GM18907 (cell line): Measurements from ENCODE around the gene OR7D4.
"Not testable (repeated sequence)": the region's sequence is repeated elsewhere in the genome, so short reads cannot be mapped to it uniquely, and the experiment has no call there.

ENCODE experiments used
- ATAC-seq: cut with Tn5 transposase; IDR thresholded peaks from one replicate; pipeline ENCODE4 v1.9.1; 2021; ENCODE audit warnings: mild to moderate bottlenecking, moderate library complexity; ENCODE audit not compliant: unreplicated experiment

Gene OR7D4

DNA sequence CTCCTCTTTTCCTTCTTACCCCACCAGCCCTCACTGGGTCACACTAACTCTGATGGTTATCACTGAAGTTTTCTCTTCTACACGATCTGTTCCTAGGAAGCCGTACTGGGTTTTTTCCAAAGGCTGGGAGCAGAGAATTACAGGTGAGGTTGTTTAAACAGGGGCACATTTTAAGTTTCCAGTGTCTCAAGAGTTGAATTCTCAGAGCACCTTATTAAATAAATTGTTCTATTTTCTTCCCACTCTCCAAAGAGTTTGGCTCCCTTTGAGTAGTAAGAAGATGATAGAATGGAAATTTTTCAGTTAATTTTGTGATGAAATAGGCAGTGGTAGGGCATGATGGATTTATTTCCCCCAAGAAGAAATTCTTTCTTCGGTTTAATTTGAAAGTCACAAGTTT lies at the start of gene OR7D4:
TSS of gene OR7D4 (minus strand) at position 101 of the 400 bp plus-strand sequence. CDS start 4,752 bp downstream, outside the sequence.
- no peak for ATAC-seq

DNA sequence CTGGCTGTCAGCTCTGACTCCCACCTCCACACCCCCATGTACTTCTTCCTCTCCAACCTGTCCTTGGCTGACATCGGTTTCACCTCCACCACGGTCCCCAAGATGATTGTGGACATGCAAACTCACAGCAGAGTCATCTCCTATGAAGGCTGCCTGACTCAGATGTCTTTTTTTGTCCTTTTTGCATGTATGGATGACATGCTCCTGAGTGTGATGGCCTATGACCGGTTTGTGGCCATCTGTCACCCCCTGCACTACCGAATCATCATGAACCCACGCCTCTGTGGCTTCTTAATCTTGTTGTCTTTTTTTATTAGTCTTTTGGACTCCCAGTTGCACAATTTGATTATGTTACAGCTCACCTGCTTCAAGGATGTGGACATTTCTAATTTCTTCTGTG lies 31.8 kb upstream of the OR7D4 start:
- no peak for ATAC-seq

DNA sequence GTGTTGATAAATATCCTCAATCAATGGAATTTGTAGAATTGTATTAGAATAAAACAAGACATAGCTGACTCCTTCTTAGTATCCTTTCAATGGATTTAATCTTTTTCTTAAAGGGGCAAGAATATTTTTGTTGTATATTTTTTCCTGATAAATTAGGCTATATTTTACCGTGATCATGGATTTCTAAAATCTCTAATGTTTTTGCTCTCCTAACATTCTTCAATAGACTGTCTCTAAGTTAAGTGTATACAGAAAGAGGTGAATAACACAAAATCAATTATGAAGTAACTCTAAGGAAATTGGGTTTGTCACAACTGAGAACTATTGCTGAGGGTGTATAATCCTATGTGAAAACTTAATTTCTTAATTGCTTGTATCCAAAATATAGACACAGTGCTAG lies 31.2 kb upstream of the OR7D4 start, which contains the start of gene OR7E24:
TSS of gene OR7E24 (plus strand) at position 301 of the 400 bp plus-strand sequence. CDS start 114 bp downstream, outside the sequence.
- no peak for ATAC-seq

GRCh38 chr19:9205501-9206113 lies 13.8 kb downstream of the OR7D4 start:
- no peak for ATAC-seq

DNA sequence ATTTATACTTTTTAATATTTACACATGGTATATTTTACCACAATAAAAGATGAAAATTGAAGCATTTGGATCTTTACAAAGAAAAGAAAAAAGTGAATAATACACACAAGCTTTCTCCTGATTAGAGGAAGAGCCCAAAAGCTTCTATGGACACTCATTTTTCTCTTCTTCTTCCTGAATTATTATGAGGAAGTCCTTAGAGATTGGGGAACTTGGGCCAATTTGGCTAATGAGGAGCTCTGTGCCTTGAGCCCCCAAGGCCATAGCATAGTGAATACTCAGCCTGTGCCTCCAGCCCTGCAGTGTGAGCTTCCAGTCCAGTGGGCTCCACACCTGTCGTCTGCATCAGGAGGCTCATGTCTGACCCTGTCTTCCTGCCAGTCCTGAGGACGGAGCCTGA lies 21.3 kb downstream of the OR7D4 start:
- ATAC-seq: not testable (repeated sequence)

DNA sequence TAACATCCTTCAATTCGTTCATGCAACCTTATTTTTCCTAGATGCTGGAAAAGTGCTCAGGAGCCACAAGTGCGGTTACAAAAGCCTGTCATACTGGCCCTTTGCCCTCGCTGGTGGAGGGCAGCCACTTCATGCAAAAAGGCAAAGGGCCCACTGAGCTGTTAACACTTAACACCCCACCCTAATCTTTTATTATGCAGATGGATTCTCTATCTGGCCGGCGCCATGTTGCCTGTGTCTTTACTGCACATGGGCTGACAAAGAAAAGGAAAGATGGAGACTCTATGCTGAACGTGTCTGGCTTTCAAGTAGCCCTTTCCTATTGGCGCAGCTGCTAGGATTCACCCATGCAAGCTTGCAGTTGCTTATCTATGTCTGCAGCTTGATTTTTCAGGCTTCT lies 29.9 kb downstream of the OR7D4 start:
- no peak for ATAC-seq

- ATAC-seq: no peak
Observed at GRCh38 chr19:9187191-9187590, 32.2 kb downstream of the OR7D4 start.

- ATAC-seq: no peak
Observed at GRCh38 chr19:9183000-9183399, 36.4 kb downstream of the OR7D4 start.

DNA sequence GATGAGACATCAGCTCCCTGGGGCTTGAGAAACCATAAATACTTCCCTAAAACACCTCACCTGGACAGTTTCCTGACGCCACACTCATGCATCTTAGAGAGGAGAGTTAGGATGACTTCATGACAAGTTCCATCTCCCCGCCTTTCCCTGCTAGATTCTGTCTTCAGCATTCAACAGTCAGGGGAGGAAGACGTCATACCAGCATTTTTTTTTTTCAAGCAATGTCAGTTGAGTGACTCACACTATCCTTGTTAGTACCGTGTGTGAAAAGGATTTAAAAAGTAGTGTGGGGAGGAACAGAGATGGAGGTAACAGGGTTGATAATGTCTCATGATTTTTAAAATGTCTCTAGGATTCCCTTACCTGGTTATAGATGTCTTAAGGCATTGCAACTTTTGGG lies 40.5 kb downstream of the OR7D4 start, which contains the start of gene OR7D2:
TSS of gene OR7D2 (plus strand) at position 79 of the 400 bp plus-strand sequence. CDS start 6,803 bp downstream, outside the sequence.
- ATAC-seq: no peak

- ATAC-seq: no peak
Observed at GRCh38 chr19:9175326-9175725, 44.1 kb downstream of the OR7D4 start.

- ATAC-seq: no peak
Observed at GRCh38 chr19:9171393-9171991, 47.9 kb downstream of the OR7D4 start.

- no peak for ATAC-seq
Observed at GRCh38 chr19:9166846-9167245, 52.5 kb downstream of the OR7D4 start.

DNA sequence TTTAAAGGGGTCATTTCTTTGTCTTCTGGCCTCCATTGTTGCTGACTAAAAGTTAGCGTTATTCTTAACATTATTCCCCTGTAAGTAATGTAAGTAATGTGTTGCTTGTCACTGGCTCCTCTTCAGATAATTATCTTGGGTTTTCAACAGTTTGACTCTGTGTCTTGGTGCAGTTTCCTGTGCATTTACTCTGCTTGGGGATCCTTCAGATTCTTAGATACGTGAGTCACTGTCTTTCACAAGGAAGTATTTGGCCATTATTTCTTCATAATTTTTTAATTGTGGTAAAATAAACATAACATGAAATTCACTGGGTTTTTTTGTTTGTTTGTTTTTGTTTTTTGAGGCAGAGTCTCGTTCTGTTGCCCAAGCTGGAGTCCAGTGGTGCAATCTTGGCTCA lies 54.1 kb downstream of the OR7D4 start:
- ATAC-seq: no peak

DNA sequence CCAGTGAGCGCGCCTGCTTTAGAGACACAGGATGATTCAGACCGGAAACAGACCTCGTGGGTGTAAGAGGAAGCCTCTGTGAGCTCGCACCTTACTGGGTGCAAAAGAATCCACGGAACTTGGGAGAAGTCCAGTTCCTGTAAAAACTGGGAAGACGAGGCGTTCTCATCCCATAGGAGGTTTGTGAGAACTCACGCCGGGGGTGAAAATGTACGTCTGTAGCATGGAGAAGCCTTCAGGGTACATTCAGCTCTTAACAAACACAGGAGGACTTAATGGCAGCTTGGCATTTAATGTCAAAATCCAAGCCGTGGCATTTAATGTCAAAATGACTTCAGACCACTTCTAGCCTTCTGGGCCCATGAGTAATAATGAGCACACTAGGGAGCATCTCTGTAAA lies 58.0 kb downstream of the OR7D4 start:
- ATAC-seq: no peak
